ENCODE results near the gene LCE1D. TPM values are rescaled to one million over a fixed set of nuclear protein-coding genes. Genes with fewer than 3 reads are reported as not detected.

Gene LCE1D
- total and polyA plus RNA-seq, 2 experiments from 2014 or later: not detected

DNA sequence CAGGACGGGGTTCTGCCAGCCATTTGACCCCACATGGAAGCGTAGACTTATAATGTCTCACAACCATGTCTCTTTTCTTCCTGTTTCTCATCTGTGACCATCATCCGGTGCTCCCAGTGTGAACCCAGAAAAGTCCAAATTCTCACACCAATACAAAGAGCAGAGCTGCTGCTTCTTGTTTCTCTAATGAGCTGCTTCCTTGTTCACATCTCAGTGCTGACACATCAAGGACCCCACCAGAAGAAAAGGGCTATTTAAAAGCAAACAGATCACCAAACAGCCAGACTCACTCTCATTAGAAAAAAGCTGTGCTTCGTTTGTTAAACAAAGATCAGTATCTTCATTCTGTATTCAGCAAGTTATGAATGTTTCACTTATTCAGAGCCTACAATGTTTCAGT lies 835 bp upstream of the LCE1D start (continued):
- TF ChIP-seq, protein P1, sequence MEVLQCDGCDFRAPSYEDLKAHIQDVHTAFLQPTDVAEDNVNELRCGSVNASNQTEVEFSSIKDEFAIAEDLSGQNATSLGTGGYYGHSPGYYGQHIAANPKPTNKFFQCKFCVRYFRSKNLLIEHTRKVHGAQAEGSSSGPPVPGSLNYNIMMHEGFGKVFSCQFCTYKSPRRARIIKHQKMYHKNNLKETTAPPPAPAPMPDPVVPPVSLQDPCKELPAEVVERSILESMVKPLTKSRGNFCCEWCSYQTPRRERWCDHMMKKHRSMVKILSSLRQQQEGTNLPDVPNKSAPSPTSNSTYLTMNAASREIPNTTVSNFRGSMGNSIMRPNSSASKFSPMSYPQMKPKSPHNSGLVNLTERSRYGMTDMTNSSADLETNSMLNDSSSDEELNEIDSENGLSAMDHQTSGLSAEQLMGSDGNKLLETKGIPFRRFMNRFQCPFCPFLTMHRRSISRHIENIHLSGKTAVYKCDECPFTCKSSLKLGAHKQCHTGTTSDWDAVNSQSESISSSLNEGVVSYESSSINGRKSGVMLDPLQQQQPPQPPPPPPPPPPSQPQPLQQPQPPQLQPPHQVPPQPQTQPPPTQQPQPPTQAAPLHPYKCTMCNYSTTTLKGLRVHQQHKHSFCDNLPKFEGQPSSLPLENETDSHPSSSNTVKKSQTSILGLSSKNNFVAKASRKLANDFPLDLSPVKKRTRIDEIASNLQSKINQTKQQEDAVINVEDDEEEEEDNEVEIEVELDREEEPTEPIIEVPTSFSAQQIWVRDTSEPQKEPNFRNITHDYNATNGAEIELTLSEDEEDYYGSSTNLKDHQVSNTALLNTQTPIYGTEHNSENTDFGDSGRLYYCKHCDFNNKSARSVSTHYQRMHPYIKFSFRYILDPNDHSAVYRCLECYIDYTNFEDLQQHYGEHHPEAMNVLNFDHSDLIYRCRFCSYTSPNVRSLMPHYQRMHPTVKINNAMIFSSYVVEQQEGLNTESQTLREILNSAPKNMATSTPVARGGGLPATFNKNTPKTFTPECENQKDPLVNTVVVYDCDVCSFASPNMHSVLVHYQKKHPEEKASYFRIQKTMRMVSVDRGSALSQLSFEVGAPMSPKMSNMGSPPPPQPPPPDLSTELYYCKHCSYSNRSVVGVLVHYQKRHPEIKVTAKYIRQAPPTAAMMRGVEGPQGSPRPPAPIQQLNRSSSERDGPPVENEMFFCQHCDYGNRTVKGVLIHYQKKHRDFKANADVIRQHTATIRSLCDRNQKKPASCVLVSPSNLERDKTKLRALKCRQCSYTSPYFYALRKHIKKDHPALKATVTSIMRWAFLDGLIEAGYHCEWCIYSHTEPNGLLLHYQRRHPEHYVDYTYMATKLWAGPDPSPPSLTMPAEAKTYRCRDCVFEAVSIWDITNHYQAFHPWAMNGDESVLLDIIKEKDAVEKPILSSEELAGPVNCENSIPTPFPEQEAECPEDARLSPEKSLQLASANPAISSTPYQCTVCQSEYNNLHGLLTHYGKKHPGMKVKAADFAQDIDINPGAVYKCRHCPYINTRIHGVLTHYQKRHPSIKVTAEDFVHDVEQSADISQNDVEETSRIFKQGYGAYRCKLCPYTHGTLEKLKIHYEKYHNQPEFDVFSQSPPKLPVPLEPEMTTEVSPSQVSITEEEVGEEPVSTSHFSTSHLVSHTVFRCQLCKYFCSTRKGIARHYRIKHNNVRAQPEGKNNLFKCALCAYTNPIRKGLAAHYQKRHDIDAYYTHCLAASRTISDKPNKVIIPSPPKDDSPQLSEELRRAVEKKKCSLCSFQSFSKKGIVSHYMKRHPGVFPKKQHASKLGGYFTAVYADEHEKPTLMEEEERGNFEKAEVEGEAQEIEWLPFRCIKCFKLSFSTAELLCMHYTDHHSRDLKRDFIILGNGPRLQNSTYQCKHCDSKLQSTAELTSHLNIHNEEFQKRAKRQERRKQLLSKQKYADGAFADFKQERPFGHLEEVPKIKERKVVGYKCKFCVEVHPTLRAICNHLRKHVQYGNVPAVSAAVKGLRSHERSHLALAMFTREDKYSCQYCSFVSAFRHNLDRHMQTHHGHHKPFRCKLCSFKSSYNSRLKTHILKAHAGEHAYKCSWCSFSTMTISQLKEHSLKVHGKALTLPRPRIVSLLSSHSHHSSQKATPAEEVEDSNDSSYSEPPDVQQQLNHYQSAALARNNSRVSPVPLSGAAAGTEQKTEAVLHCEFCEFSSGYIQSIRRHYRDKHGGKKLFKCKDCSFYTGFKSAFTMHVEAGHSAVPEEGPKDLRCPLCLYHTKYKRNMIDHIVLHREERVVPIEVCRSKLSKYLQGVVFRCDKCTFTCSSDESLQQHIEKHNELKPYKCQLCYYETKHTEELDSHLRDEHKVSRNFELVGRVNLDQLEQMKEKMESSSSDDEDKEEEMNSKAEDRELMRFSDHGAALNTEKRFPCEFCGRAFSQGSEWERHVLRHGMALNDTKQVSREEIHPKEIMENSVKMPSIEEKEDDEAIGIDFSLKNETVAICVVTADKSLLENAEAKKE (CRISPR knock-in tag; IDR thresholded peaks at IDR 0.05): no peak
- TF ChIP-seq STAT1 (IDR thresholded peaks at IDR 0.05; ENCODE audit: unreplicated experiment): no peak
- TF ChIP-seq JUNB (IDR thresholded peaks at IDR 0.05; ENCODE audit: unreplicated experiment): no peak
- no peak for TF ChIP-seq EZH2phosphoT487 (IDR thresholded peaks at IDR 0.05; ENCODE audit: unreplicated experiment)

DNA sequence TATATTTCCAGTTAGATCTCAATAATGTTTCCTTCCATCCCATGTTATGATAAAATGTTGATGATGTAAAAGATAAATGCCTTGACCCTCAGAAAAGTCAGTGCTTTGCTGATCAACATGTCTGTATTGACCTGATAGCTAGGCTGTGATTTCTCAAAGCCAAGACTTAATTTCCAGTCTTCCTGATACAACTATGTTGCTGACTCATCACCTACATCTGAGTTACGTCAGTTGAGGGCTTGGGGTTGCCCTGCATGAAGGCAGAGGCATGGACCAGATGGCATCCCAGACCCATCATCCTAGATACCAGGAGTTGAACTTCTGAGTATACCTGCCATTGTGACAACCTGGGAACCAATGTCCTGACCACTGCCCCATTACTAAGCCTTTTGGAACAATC lies 4.8 kb downstream of the LCE1D start:
- no peak overlapping the region for H2AFZ ChIP-seq
- TF ChIP-seq POLR2AphosphoS5 (IDR thresholded peaks at IDR 0.05; ENCODE audit: low read depth) (no peak), EZH2phosphoT487 (IDR thresholded peaks at IDR 0.05; ENCODE audit: unreplicated experiment) (no peak), ZNF114 (CRISPR knock-in tag; IDR thresholded peaks at IDR 0.05) (no peak), STAT1 (IDR thresholded peaks at IDR 0.05; ENCODE audit: unreplicated experiment) (no peak), NANOG (IDR thresholded peaks at IDR 0.05; ENCODE audit: borderline replicate concordance) (no peak)
- TF ChIP-seq, protein P2, sequence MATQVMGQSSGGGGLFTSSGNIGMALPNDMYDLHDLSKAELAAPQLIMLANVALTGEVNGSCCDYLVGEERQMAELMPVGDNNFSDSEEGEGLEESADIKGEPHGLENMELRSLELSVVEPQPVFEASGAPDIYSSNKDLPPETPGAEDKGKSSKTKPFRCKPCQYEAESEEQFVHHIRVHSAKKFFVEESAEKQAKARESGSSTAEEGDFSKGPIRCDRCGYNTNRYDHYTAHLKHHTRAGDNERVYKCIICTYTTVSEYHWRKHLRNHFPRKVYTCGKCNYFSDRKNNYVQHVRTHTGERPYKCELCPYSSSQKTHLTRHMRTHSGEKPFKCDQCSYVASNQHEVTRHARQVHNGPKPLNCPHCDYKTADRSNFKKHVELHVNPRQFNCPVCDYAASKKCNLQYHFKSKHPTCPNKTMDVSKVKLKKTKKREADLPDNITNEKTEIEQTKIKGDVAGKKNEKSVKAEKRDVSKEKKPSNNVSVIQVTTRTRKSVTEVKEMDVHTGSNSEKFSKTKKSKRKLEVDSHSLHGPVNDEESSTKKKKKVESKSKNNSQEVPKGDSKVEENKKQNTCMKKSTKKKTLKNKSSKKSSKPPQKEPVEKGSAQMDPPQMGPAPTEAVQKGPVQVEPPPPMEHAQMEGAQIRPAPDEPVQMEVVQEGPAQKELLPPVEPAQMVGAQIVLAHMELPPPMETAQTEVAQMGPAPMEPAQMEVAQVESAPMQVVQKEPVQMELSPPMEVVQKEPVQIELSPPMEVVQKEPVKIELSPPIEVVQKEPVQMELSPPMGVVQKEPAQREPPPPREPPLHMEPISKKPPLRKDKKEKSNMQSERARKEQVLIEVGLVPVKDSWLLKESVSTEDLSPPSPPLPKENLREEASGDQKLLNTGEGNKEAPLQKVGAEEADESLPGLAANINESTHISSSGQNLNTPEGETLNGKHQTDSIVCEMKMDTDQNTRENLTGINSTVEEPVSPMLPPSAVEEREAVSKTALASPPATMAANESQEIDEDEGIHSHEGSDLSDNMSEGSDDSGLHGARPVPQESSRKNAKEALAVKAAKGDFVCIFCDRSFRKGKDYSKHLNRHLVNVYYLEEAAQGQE (IDR thresholded peaks at IDR 0.05; ENCODE audit: unreplicated experiment): no peak

More for the DNA sequence above, 4.8 kb downstream of the LCE1D start:
- Histone ChIP-seq H3K36me3 (ENCODE audit: insufficient read depth) (no peaks in the 10 kb centered on the region), H3F3A (replicated peaks; ENCODE audit: low read depth) (no peaks in the 10 kb centered on the region), H3K79me2 (replicated peaks; ENCODE audit: insufficient read depth) (no peaks in the 10 kb centered on the region), H3K4me2 (no peak overlapping the region), H3K27ac (ENCODE audit: low read depth) (no peak overlapping the region), H4K20me1 (replicated peaks; ENCODE audit: insufficient read depth) (no peaks in the 10 kb centered on the region), H3K4me1 (ENCODE audit: insufficient read depth) (no peaks in the 10 kb centered on the region), H3K9me2 (ENCODE audit: insufficient read depth) (no peaks in the 10 kb centered on the region; the same call in 1 of the 2 replicates), H3K27me3 (ENCODE audit: insufficient read depth) (no peaks in the 10 kb centered on the region), H3K4me3 (no peak overlapping the region)
- Mint-ChIP-seq H3K4me3 (no peak overlapping the region), H3K36me3 (ENCODE audit: low read depth) (no peaks in the 10 kb centered on the region), H3K27ac (no peak overlapping the region), H3K9me3 (no peaks in the 10 kb centered on the region), H3K27me3 (ENCODE audit: insufficient read depth, low read depth, poor library complexity) (peaks cover 3% of the 10 kb centered on the region), H3K4me1 (no peaks in the 10 kb centered on the region)
- ATAC-seq: no peak
- no peak for DNase-seq (ENCODE audit: low spot score)

Data from GM23338 (cell line).